HepG2 (cell line): ENCODE measurements around the gene DNASE2. TPM values are rescaled to one million over a fixed set of nuclear protein-coding genes. Genes with fewer than 3 reads are reported as not detected.

Source experiments
- ATAC-seq: fragments of 200-7000 bp; cut with Tn5 transposase; 3 replicates; pipeline ENCODE4 v1.9.1; 2020; ENCODE audit warnings: mild to moderate bottlenecking, moderate library complexity
- BruUV-seq: library from RNA; stranded (reverse); fragments of 400-500 nt; replicated peaks from 2 replicates; lab custom pipeline; 2021; lab: Mats Ljungman, UMichigan
- CTCF ChIA-PET: fragments of 300-600 bp; formaldehyde crosslinking; extraction: SDS; loops from one replicate; lab custom pipeline; 2021; ENCODE audit warnings: low total read pairs, inconsistent platforms, low intra/inter-chr PET ratio; lab: Yijun Ruan, JAX
- POLR2A ChIA-PET: fragments of 350-600 bp; sonication (Branson Sonifier 250); formaldehyde crosslinking; loops from one replicate; lab custom pipeline; 2020; ENCODE audit warnings: antibody characterized with exemption, inconsistent platforms; lab: Yijun Ruan, JAX
- DNase-seq: peaks from one replicate; pipeline ENCODE4 v3.0.0-alpha.2; 2015; ENCODE audit warnings: low spot score
- FAIRE-seq: peaks from 3 replicates; lab custom pipeline; 2011; peaks lifted over from hg19 to GRCh38; lab: Jason Lieb, UNC
- H2AFZ ChIP-seq: one replicate; pipeline ENCODE4 v1.6.1; 2011; ENCODE audit warnings: low read length, inconsistent platforms
- H3K27ac ChIP-seq: fragments of 300-600 bp; 3 replicates; pipeline ENCODE4 v1.8.0; 2011; ENCODE audit warnings: mixed run types, mild to moderate bottlenecking, mixed read lengths, low read length, inconsistent platforms; ENCODE audit not compliant: insufficient read depth; ENCODE audit errors: extremely low read length
- H3K27me3 ChIP-seq, 2 experiments: fragments of 200-600 bp in 1 of 2; 2 replicates in 1 of 2; 3 replicates in 1 of 2; pipeline versions ENCODE4 v1.6.0 to v1.8.0; 2011; ENCODE audit warnings: low read length in 2 of 2, mild to moderate bottlenecking in 2 of 2, moderate library complexity in 2 of 2, inconsistent platforms in 1 of 2; ENCODE audit not compliant: insufficient read depth in 2 of 2, control insufficient read depth in 1 of 2
- H3K36me3 ChIP-seq, 2 experiments: fragments of 200-600 bp in 1 of 2; replicated peaks in 1 of 2; 2 replicates in 1 of 2; 3 replicates in 1 of 2; pipeline versions ENCODE4 v1.5.1 to v1.8.0; 2011; ENCODE audit warnings: low read length in 2 of 2, inconsistent platforms in 1 of 2; ENCODE audit not compliant: insufficient read depth in 2 of 2, control insufficient read depth in 1 of 2
- H3K4me1 ChIP-seq: 2 replicates; pipeline ENCODE4 v1.5.1; 2012; ENCODE audit warnings: low read length, inconsistent platforms; ENCODE audit not compliant: insufficient read depth
- H3K4me2 ChIP-seq: 2 replicates; pipeline ENCODE4 v1.6.0; 2011; ENCODE audit warnings: low read depth, low read length, inconsistent platforms
- H3K4me3 ChIP-seq, 3 experiments: fragments of 200-600 bp in 1 of 3; sonication (generic), shearing (Covaris generic) in 1 of 3; replicated peaks in 1 of 3; 2 replicates each; pipeline ENCODE4 v1.5.1; 2011 to 2016; ENCODE audit warnings: low read length in 3 of 3, inconsistent platforms in 2 of 3, low read depth in 2 of 3, mild to moderate bottlenecking in 2 of 3, control low read depth in 1 of 3, mixed read lengths in 1 of 3; ENCODE audit not compliant: insufficient read depth in 1 of 3
- H3K79me2 ChIP-seq: one replicate; pipeline ENCODE4 v1.6.1; 2011; ENCODE audit warnings: low read length, inconsistent platforms; ENCODE audit not compliant: insufficient read depth
- H3K9ac ChIP-seq: 2 replicates; pipeline ENCODE4 v1.6.0; 2011; ENCODE audit warnings: mild to moderate bottlenecking, low read depth, low read length, inconsistent platforms; ENCODE audit not compliant: insufficient read depth
- H3K9me3 ChIP-seq: 2 replicates; pipeline ENCODE4 v1.5.1; 2012; ENCODE audit warnings: mild to moderate bottlenecking, low read length
- H4K20me1 ChIP-seq: 2 replicates; pipeline ENCODE4 v1.6.0; 2011; ENCODE audit warnings: inconsistent platforms, mild to moderate bottlenecking, low read length, moderate library complexity; ENCODE audit not compliant: insufficient read depth
- ADNP ChIP-seq: sonication (generic); formaldehyde crosslinking; IDR thresholded peaks from 2 replicates; pipeline ENCODE4 v1.4.0; 2020; ENCODE audit warnings: missing genetic modification reagents
- ARNT2 ChIP-seq: sonication (generic); formaldehyde crosslinking; IDR thresholded peaks from 2 replicates; pipeline ENCODE4 v1.8.0; 2022; ENCODE audit warnings: mild to moderate bottlenecking, low read depth, missing genetic modification reagents, moderate library complexity
- BCLAF1 ChIP-seq: fragments of 450-650 bp; IDR thresholded peaks from 2 replicates; pipeline ENCODE4 v1.6.1; 2017; ENCODE audit warnings: mild to moderate bottlenecking
- BHLHE40 ChIP-seq: IDR thresholded peaks from 2 replicates; pipeline ENCODE4 v1.6.1; 2011; ENCODE audit warnings: low read length, improper control_type of control experiment
- CCAR2 ChIP-seq: fragments of 200-400 bp; formaldehyde crosslinking; optimal IDR thresholded peaks from 2 replicates; pipeline ENCODE3; 2018; ENCODE audit warnings: low read depth, mild to moderate bottlenecking, low read length, moderate library complexity
- GTF2F1 ChIP-seq: fragments of 150-350 bp; IDR thresholded peaks from 2 replicates; pipeline ENCODE4 v1.6.1; 2014; ENCODE audit warnings: low read length
- HNRNPUL1 ChIP-seq: fragments of 200-400 bp; formaldehyde crosslinking; IDR thresholded peaks from 2 replicates; pipeline ENCODE4 v1.6.1; 2017; ENCODE audit warnings: low read depth, mild to moderate bottlenecking, low read length, moderate library complexity
- ISX ChIP-seq: sonication (generic); formaldehyde crosslinking; conservative IDR thresholded peaks from 2 replicates; pipeline ENCODE4 v1.5.0; 2020; ENCODE audit warnings: missing genetic modification reagents
- MXD4 ChIP-seq: IDR thresholded peaks from 2 replicates; pipeline ENCODE4 v1.6.1; 2016; ENCODE audit warnings: mild to moderate bottlenecking, missing biosample characterization, missing genetic modification reagents
- RBFOX2 ChIP-seq: fragments of 200-400 bp; formaldehyde crosslinking; IDR thresholded peaks from 2 replicates; pipeline ENCODE4 v1.6.1; 2017; ENCODE audit warnings: low read depth, mild to moderate bottlenecking, low read length
- ZBTB20 ChIP-seq: sonication (generic); formaldehyde crosslinking; IDR thresholded peaks from 2 replicates; pipeline ENCODE4 v1.8.1; 2023; ENCODE audit warnings: missing genetic modification reagents, low read depth, mild to moderate bottlenecking, borderline replicate concordance
- ZBTB7B ChIP-seq: sonication (generic); formaldehyde crosslinking; IDR thresholded peaks from 2 replicates; pipeline ENCODE4 v1.4.0; 2020; ENCODE audit warnings: missing genetic modification reagents
- ZBTB8A ChIP-seq: sonication (generic); formaldehyde crosslinking; IDR thresholded peaks from 2 replicates; pipeline ENCODE4 v1.4.0; 2020; ENCODE audit warnings: mild to moderate bottlenecking, low read depth, missing genetic modification reagents, borderline replicate concordance
- ZC3H13 ChIP-seq: sonication (generic); formaldehyde crosslinking; IDR thresholded peaks from 2 replicates; pipeline ENCODE4 v1.8.1; 2023; ENCODE audit warnings: mild to moderate bottlenecking, missing genetic modification reagents, moderate library complexity
- ZHX1 ChIP-seq: sonication (generic); formaldehyde crosslinking; IDR thresholded peaks from 2 replicates; pipeline ENCODE4 v1.8.1; 2022; ENCODE audit warnings: low read depth, mild to moderate bottlenecking, missing genetic modification reagents
- ZNF382 ChIP-seq: sonication (generic); formaldehyde crosslinking; IDR thresholded peaks from 2 replicates; pipeline ENCODE4 v1.5.0; 2020; ENCODE audit warnings: missing genetic modification reagents, mild to moderate bottlenecking, borderline replicate concordance
- ZNF672 ChIP-seq: sonication (generic); formaldehyde crosslinking; IDR thresholded peaks from 2 replicates; pipeline ENCODE4 v1.8.1; 2022; ENCODE audit warnings: missing genetic modification reagents
- WGBS: methylation state at CpG from one replicate; pipeline ENCODE4 v1.1.6; 2017; ENCODE audit warnings: low lambda C conversion rate; 5-methylcytosine and 5-hydroxymethylcytosine counted together
- in situ Hi-C: cut with HindIII; loops from 2 replicates; pipeline ENCODE4 v1.10.0; 2017; ENCODE audit warnings: low pct_unique_long_range_greater_than_20kb; ENCODE audit not compliant: extremely low pct_ligation_motif_present
- intact Hi-C: fragments of 100-400 bp; cut with micrococcal nuclease; formaldehyde crosslinking; loops from one replicate; pipeline ENCODE4 v1.10.0; 2022; ENCODE audit not compliant: unreplicated experiment
- polyA plus RNA-seq, 8 experiments: library from polyadenylated mRNA; depleted of rRNA in 3 of 8; stranded (reverse) in 7 of 8; unstranded in 1 of 8; fragments of >200 nt; fragmentation: Illumina TruSeq in 4 of 8; extraction: Trizol in 4 of 8; gene quantifications; 2 replicates each; pipeline versions ENCODE4 v1.2.1 to v1.2.3, GENCODE V29; 2011 to 2016; ENCODE audit warnings: low read depth in 4 of 8, missing spikeins in 1 of 8, mixed read lengths in 1 of 8; ENCODE audit not compliant: insufficient read depth in 1 of 8
- total RNA-seq, 5 experiments: library from RNA; depleted of rRNA; stranded (reverse); fragments of >200 nt; fragmentation: Illumina TruSeq; extraction: Trizol; gene quantifications; 2 replicates each; pipeline ENCODE4 v1.2.3, GENCODE V29; 2016; ENCODE audit warnings: low read depth in 1 of 5

The DNASE2 gene
- total and polyA plus RNA-seq, 2 of the 13 experiments (the other 11 are each of a cell fraction or from before 2014, with no cell fraction given), result 7.5 to 16.2 TPM

GRCh38 chr19:12864721-12865715 lies 16.2 kb downstream of the DNASE2 start (continued):
- TF ChIP-seq BCLAF1 (no peak), CCAR2 (no peak), RBFOX2 (no peak), HNRNPUL1 (no peak), ZNF672 (CRISPR knock-in tag) (no peak), GTF2F1 (no peak), ZNF382 (CRISPR knock-in tag) (no peak), ZBTB7B (0 out of 2 replicates have a peak, but pooled peaks have one; percentile 6), BHLHE40 (peak; percentile 25; the same call in 1 of the 2 replicates)

GRCh38 chr19:12864143-12864542 lies 17.1 kb downstream of the DNASE2 start:
- Histone ChIP-seq H4K20me1 (no peaks in the 10 kb centered on the region), H2AFZ (no peak overlapping the region), H3K9ac (no peak overlapping the region), H3K27me3 (no peaks in the 10 kb centered on the region), H3K79me2 (no peaks in the 10 kb centered on the region), H3K9me3 (no peaks in the 10 kb centered on the region), H3K4me3 (peak overlapping the region in 1 of 3 experiments; percentile 13; a peak in 1 of 6 replicates), H3K4me2 (peak overlapping the region; percentile 56), H3K27ac (no peak overlapping the region), H3K4me1 (peaks cover 19% of the 10 kb centered on the region), H3K36me3 (no peaks in the 10 kb centered on the region)
- intact Hi-C loops, result no loop called here
- DNase-seq, result no peak
- ATAC-seq, result no peak
- ChIA-PET POLR2A (interaction anchor here (1.0 to 1.4 kb wide), 8 partner anchors 9 to 74 kb away, joined by 3 to 15 read pairs (median 4); partner anchors contain the start of genes CALR, FARSA and GCDH), CTCF (interaction anchor here (2.0 kb wide), 1 partner anchor 101 kb away, joined by 7 read pairs; no protein-coding TSS in a partner anchor)
- FAIRE-seq, result no peak
- WGBS, result 82% methylated on average over 4 of the region's 4 CpGs
- in situ Hi-C loops, result no loop called here
- BruUV-seq, result no TSS peak
- TF ChIP-seq ZHX1 (no peak), ZC3H13 (CRISPR knock-in tag) (no peak), MXD4 (CRISPR knock-in tag) (no peak), ZBTB20 (CRISPR knock-in tag) (no peak), ADNP (no peak), ISX (no peak), ARNT2 (CRISPR knock-in tag) (no peak), ZBTB8A (no peak)
